Liver (tissue), 9 donors: Measurements from ENCODE around the gene CST8. TPM values are rescaled to one million over a fixed set of nuclear protein-coding genes. Genes with fewer than 3 reads are reported as not detected.

ENCODE experiments used
- DNase-seq: peaks from one replicate; pipeline ENCODE4 v3.0.0-alpha.2; 2017; ENCODE audit warnings: low spot score
- H3K27ac ChIP-seq, 2 donors: one replicate each; pipeline ENCODE4 v1.7.0; 2013; ENCODE audit warnings: inconsistent platforms in 2 of 2, low read length in 2 of 2, control low read depth in 1 of 2, low read depth in 1 of 2, mild to moderate bottlenecking in 1 of 2
- H3K27me3 ChIP-seq, 4 donors: one replicate each; pipeline versions ENCODE4 v1.6.1 to v1.7.0; 2013; ENCODE audit warnings: low read length in 3 of 4, inconsistent platforms in 1 of 4, mild to moderate bottlenecking in 1 of 4, moderate library complexity in 1 of 4; ENCODE audit not compliant: control insufficient read depth in 4 of 4, insufficient read depth in 4 of 4
- H3K36me3 ChIP-seq, 4 donors: one replicate each; pipeline versions ENCODE4 v1.6.1 to v1.7.0; 2013; ENCODE audit warnings: low read length in 3 of 4, mild to moderate bottlenecking in 3 of 4, low read depth in 1 of 4, moderate library complexity in 1 of 4; ENCODE audit not compliant: control insufficient read depth in 4 of 4, insufficient read depth in 3 of 4
- H3K4me1 ChIP-seq, 4 donors: one replicate each; pipeline versions ENCODE4 v1.6.1 to v1.7.0; 2013; ENCODE audit warnings: low read length in 3 of 4, mild to moderate bottlenecking in 3 of 4, moderate library complexity in 1 of 4; ENCODE audit not compliant: control insufficient read depth in 4 of 4, insufficient read depth in 4 of 4
- H3K4me3 ChIP-seq, 3 donors: one replicate each; pipeline versions ENCODE4 v1.6.1 to v1.7.0; 2013; ENCODE audit warnings: low read length in 3 of 3, control low read depth in 1 of 3, low read depth in 1 of 3, mild to moderate bottlenecking in 1 of 3
- H3K9ac ChIP-seq, 2 donors: one replicate each; pipeline ENCODE4 v1.7.0; 2013; ENCODE audit warnings: low read length in 2 of 2, mild to moderate bottlenecking in 2 of 2, moderate library complexity in 2 of 2, control low read depth in 1 of 2, low read depth in 1 of 2
- H3K9me3 ChIP-seq, 4 donors: one replicate each; pipeline versions ENCODE4 v1.6.1 to v1.7.0; 2013; ENCODE audit warnings: low read length in 3 of 4; ENCODE audit not compliant: control insufficient read depth in 4 of 4
- ATF3 ChIP-seq: IDR thresholded peaks from 2 replicates; pipeline ENCODE4 v1.6.1; 2016; ENCODE audit warnings: antibody characterized with exemption
- CTCF ChIP-seq: fragments of 150-350 bp; IDR thresholded peaks from 2 replicates; pipeline ENCODE4 v1.5.1; 2017; ENCODE audit warnings: improper control_type of control experiment, low read depth, low read length; ENCODE audit not compliant: missing input control
- EGR1 ChIP-seq, 2 donors: IDR thresholded peaks; 2 replicates each; pipeline ENCODE4 v1.6.1; 2016 to 2018; ENCODE audit warnings: antibody characterized with exemption in 2 of 2, low read depth in 2 of 2
- FOXA1 ChIP-seq: IDR thresholded peaks from 2 replicates; pipeline ENCODE4 v1.6.1; 2016; ENCODE audit warnings: antibody characterized with exemption
- FOXA2 ChIP-seq: IDR thresholded peaks from 2 replicates; pipeline ENCODE4 v1.6.1; 2016; ENCODE audit warnings: antibody characterized with exemption
- GABPA ChIP-seq, 2 donors: IDR thresholded peaks in 1 of 2; conservative IDR thresholded peaks in 1 of 2; 2 replicates each; pipeline ENCODE4 v1.6.1; 2016; ENCODE audit warnings: antibody characterized with exemption in 2 of 2, mild to moderate bottlenecking in 1 of 2, moderate library complexity in 1 of 2
- HNF4A ChIP-seq, 2 donors: conservative IDR thresholded peaks; 2 replicates each; pipeline ENCODE4 v1.6.1; 2016; ENCODE audit warnings: antibody characterized with exemption in 2 of 2, mild to moderate bottlenecking in 2 of 2
- HNF4G ChIP-seq: IDR thresholded peaks from 2 replicates; pipeline ENCODE4 v1.6.1; 2016; ENCODE audit warnings: antibody characterized with exemption
- MAX ChIP-seq: IDR thresholded peaks from 2 replicates; pipeline ENCODE4 v1.6.1; 2016; ENCODE audit warnings: antibody characterized with exemption
- NR2F2 ChIP-seq: IDR thresholded peaks from 2 replicates; pipeline ENCODE4 v1.6.1; 2016; ENCODE audit warnings: antibody characterized with exemption
- RAD21 ChIP-seq, 2 donors: IDR thresholded peaks; 2 replicates each; pipeline ENCODE4 v1.6.1; 2016; ENCODE audit warnings: antibody characterized with exemption in 2 of 2, mild to moderate bottlenecking in 2 of 2
- REST ChIP-seq: IDR thresholded peaks from 2 replicates; pipeline ENCODE4 v1.6.1; 2016; ENCODE audit warnings: antibody characterized with exemption, mild to moderate bottlenecking
- RXRA ChIP-seq, 2 donors: IDR thresholded peaks; 2 replicates each; pipeline ENCODE4 v1.6.1; 2017 to 2018; ENCODE audit warnings: antibody characterized with exemption in 2 of 2, mild to moderate bottlenecking in 1 of 2
- SP1 ChIP-seq: IDR thresholded peaks from 2 replicates; pipeline ENCODE4 v1.6.1; 2018; ENCODE audit warnings: antibody characterized with exemption, mild to moderate bottlenecking
- TAF1 ChIP-seq: conservative IDR thresholded peaks from 2 replicates; pipeline ENCODE4 v1.6.1; 2016; ENCODE audit warnings: antibody characterized with exemption, mild to moderate bottlenecking
- YY1 ChIP-seq: IDR thresholded peaks from 2 replicates; pipeline ENCODE4 v1.6.1; 2016; ENCODE audit warnings: antibody characterized with exemption, mild to moderate bottlenecking
- ZBTB33 ChIP-seq: IDR thresholded peaks from 2 replicates; pipeline ENCODE4 v1.6.1; 2016; ENCODE audit warnings: antibody characterized with exemption
- WGBS: extraction: QIAGEN DNeasy Blood & Tissue Kit; methylation state at CpG from one replicate; pipeline ENCODE4 v1.1.7; 2013; 5-methylcytosine and 5-hydroxymethylcytosine counted together
- polyA plus RNA-seq, 2 donors: library from polyadenylated mRNA; stranded (reverse) in 1 of 2; unstranded in 1 of 2; fragments of 200-250 nt in 1 of 2; fragments of >200 nt in 1 of 2; fragmentation: Nextera tagmentation in 1 of 2; extraction: Ambion mirVana in 1 of 2; gene quantifications; one replicate each; pipeline versions ENCODE4 v1.2.1 to v1.2.3, GENCODE V29; 2013 to 2015
- total RNA-seq, 2 donors: library from RNA; depleted of rRNA; stranded (reverse); fragments of >200 nt; gene quantifications; one replicate each; pipeline ENCODE4 v1.2.3, GENCODE V29; 2014
- donor health status: healthy.
- donor health status: healthy.
- donor health status: healthy.
- donor health status: healthy.
- donor health status: healthy.

Gene CST8
- total and polyA plus RNA-seq, 4 donors = not detected

- 48% methylated on average over 4 of the region's 4 CpGs for WGBS
- Histone ChIP-seq H3K27ac (no peak within 1 kb of the TSS), H3K4me1 (no peaks in the 10 kb centered on the region), H3K4me3 (no peak within 1 kb of the TSS), H3K9me3 (no peaks in the 10 kb centered on the region), H3K27me3 (peaks cover 0 to 3% (median 0%) of the 10 kb centered on the region in 4 donors), H3K36me3 (no peaks in the 10 kb centered on the region), H3K9ac (no peak within 1 kb of the TSS)
- TF ChIP-seq HNF4G (no peak), REST (no peak), RXRA (IDR thresholded peaks at IDR 0.05) (no peak), GABPA (IDR thresholded peaks at IDR 0.05 in 1 of 2, conservative IDR thresholded peaks at IDR 0.05 in 1 of 2) (no peak), ATF3 (no peak), RAD21 (IDR thresholded peaks at IDR 0.05) (no peak), SP1 (no peak), TAF1 (no peak), CTCF (no peak), FOXA1 (no peak), FOXA2 (no peak), EGR1 (IDR thresholded peaks at IDR 0.05; ENCODE audit: low read depth in 2 of 2) (no peak), YY1 (no peak), NR2F2 (no peak), MAX (no peak), HNF4A (conservative IDR thresholded peaks at IDR 0.05) (no peak), ZBTB33 (no peak)
- DNase-seq = no peak
Measured at GRCh38 chr20:23452776-23453175, 38.1 kb upstream of the CST8 start, which contains the start of gene CST11. TSS of gene CST11 (minus strand) at chr20:23452876. CDS start at chr20:23452811, 65 bp downstream.
